NCI-H146 treated with DMSO at 0.1 percent for 48 hours (cell line): ENCODE results near the gene FOXG1.

ENCODE experiments used
- DNase-seq: peaks from one replicate; lab custom pipeline; 2025; ENCODE audit not compliant: unreplicated experiment; lab: John Stamatoyannopoulos, UW

Gene FOXG1

GRCh38 chr14:28766469-28766955, at the start of gene FOXG1:
FOXG1 (plus strand) TSS chr14:28766787; CDS start chr14:28767280, 493 bp downstream.
- DNase-seq: no peak

DNA sequence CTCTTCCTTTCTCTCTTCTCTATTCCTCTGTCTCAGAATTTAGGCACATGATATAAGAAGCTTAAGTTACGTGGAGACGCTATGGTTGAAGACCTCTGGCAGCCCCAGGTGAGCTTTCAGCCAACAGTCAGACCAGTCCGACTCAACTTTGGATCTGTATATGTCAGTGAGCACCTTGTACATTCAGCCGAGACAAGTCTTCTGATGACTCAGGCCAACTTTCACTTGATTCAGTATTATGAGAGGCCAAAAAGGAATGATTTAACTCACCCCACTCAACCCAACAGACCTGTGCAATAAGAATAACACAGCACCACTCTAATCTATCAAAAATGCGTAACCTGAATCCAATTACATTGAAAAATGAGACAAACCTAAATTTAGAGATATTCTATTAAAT, 47.5 kb upstream of the FOXG1 start:
- no peak for DNase-seq

DNA sequence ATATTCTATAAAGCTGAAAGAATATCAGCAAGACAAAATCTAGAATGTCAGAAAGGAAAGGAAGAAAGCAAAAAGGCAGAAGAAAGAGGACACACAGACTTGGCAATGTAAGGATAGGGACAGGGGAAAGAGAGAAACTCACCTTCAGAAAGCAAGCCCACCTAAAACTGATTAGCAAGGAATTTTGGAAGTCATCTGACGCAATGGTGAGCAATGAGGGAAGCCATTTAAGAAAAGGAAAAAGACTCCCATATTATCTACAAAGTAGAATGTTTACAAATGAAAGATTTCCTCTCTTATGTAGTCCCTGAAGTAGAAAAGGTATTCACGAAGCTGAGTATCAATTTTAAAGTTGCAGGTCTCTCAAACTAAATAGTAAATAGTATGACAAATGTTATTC, 35.2 kb upstream of the FOXG1 start:
- DNase-seq: no peak

GRCh38 chr14:28742171-28742846, 24.3 kb upstream of the FOXG1 start:
- DNase-seq: no peak

GRCh38 chr14:28744126-28744525, 22.5 kb upstream of the FOXG1 start:
- DNase-seq: peak; percentile 47

DNA sequence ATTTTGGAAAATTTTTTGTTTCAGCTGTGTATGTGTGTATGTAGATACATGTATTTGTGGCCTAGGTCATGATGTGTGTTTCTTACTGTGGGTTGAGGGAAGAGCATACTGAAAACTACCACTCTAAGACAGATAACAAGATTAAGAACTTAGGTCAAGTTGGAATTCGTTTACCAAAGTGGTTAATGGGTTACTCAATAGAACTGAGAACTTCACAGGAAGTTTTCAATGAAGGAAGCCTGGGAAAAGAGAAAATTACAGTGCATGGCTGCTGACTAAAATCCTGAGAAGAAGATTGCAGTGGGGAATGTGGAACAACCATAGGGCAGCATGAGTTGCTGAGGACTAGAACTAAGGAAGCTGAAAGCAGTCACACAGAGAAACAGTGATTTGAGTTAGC, 21.4 kb upstream of the FOXG1 start:
- no peak for DNase-seq

GRCh38 chr14:28746247-28746646, 20.3 kb upstream of the FOXG1 start:
- DNase-seq: no peak

DNA sequence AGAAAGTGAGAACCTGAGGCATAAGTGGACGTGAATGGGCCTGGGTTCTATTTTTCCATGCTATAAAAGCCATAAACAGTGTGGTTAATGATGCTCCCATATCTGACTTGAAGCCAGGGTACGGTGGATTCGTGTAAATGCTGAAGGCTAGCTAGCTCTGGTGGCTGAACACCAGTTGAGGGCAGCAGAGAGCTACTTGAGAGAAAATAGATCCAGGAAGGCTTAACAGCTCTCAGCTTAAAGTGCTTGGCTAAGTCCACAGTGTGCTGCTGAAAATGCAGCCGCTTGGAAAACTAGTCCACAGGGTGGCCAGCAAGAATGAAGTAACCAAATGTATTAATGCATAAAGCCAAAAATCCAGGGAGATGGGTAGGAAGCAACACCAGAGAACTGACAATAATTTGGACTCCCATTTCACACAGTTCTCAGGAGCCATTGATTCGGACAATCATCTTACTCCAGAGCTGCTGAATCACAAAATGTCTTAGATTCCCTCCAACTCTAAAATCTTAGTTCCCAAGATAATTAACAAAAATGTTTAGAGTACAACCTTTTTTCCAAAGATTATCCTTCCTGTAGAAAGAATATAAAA, 15.0 kb upstream of the FOXG1 start:
- peak; percentile 81 for DNase-seq

DNA sequence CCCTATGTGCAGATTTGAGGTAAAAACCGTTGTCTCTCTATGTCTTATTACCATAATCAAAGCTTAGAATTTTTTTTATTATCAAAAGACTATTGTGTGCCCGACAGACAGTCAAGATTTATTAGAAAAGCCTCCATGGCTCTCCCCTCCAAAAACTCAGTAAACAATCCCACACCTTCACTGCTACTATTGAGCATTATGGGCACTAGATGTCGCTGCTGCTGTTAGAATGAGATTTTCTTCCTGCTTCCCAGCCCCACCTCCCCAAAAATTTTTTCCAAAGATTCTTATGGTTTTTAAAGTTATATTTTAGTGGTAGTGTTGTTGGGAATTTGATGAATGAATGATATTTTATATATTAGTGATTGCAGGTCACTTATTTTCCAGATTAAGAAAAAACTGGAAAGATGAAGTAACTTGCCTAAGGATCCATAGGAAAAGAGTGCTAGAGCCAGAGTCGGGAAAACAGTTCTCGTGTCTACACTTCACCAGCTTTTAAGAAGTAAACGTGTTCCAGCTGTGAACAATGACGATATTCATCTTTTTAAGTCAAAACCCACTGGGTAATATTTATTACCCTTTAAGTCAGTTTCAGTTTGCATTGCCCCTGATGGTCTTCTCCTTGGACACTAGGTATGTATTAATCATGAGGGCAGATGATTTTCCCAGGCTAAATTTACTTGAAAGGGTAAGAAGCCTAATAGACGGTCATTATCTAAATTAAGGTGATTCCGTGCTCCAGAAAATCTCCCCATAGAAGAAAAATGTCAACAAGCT, 12.2 kb upstream of the FOXG1 start:
- DNase-seq: peak; percentile 93

DNA sequence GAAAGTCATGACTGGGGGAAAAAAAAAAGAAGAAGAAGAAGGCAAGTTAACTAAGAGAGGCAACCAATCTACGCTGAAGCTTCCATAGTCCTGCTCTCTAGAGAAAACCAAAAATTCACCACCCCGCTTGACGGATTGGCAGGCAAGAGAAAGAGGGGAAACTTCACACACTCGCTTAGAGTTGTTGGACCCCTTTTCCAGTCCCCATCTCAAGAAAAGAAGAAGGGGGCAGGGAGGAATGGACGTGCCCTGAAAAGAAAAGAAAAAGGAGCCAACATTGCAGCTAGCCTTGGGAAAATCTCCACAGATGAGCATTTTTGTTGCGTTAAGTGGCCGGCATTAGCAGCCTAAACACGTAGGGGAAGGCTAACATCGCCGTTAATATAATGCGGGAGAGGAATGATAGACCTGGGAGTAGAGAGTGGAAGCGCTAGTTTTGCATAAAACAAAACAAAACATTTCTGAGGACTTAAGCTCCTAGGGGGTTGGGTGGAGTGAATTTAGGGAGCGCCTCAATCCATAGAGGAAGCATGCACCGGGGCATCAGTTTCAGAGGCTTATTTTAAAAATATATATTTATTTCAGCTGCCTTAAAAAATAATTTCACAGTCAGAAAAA, 11.3 kb upstream of the FOXG1 start:
- no peak for DNase-seq

DNA sequence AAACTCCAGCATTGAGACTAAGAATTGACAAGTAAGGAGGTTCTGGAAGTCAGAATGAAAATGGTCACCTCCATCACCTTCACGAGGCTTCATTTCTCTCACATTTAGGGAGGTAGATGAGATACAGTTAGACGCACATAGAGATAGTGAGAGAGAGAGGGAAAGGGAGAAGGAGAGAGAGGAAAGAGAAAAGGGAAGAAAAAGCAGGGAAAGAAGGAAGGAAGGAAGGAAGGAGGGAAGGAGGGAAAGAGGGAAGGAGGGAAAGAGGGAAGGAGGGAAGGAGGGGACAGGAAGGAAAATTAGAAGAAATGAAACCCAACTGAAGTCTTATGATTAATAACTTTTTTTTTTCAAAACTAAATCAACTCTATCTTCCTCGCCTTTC, 10.7 kb upstream of the FOXG1 start:
- DNase-seq: no peak

- no peak for DNase-seq
Measured at GRCh38 chr14:28756269-28756883, 10.2 kb upstream of the FOXG1 start.

DNA sequence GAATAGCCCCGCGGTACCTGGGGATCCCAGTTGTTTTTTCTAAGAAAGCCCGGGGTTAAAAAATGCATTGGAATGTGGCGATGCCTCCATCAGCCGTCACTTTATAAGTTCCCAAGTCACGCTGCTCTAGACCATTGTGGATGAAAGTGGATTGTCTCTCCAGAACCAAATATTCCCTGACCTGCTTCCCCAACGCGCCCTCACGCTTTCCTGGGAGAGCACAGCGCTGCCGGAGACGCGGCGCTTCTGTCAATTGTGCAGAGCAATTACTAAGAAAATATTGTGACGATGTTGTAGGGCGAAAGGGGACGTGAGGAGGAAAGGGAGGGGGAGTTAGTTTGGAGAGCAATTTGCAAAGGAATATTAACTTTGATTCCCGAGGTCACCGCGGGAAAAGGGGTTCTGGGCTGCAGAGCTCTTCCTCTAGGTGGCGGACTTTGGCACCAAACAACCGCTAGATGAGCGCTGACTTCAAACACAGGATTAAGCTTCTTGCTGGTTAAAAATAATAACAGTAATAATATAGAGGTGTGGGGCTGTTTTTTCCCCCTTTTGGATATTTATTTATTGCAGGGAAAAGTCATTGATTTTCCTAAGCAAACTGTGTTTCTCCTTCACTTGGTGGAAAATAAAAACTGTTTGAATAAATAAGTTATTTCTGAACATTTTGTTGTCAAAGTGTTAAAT, 9.6 kb upstream of the FOXG1 start:
- no peak for DNase-seq

- no peak for DNase-seq
Measured at GRCh38 chr14:28757786-28758185, 8.8 kb upstream of the FOXG1 start.

- DNase-seq: no peak
Measured at GRCh38 chr14:28758253-28758884, 8.2 kb upstream of the FOXG1 start.

- DNase-seq: no peak
Measured at GRCh38 chr14:28758885-28759652, 7.5 kb upstream of the FOXG1 start.

- DNase-seq: no peak
Measured at GRCh38 chr14:28759653-28760313, 6.8 kb upstream of the FOXG1 start.

DNA sequence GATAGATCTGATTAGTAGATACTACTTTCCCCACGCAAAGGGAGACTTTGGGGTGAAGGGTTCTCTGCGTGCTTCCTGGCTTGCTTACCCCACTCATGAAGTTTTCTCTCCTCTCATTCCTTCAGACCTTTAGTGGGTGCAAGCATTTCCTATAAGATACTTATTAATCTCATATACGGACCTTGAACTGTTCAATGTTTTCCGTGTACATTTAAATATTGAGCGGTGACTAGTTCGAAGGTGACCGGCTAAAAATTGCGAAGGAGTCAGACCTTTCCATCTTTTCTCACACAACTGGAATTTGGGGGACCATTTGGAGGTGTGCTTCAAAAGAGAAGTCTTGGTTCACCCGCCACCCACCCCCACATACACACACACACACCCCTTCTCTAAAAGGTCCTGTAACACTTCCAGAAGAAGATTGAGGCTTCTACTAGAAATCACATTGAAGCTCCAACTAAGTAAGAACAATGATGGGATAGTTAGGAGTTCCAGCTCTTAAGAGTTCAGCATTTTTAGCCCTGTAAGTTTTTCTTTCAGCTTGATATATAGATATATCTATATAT, 6.1 kb upstream of the FOXG1 start:
- DNase-seq: no peak
